Lower lobe of right lung (tissue), 2 donors: Measurements from ENCODE around the gene NRARP. TPM values are rescaled to one million over a fixed set of nuclear protein-coding genes. Genes with fewer than 3 reads are reported as not detected.

ENCODE experiments used
- ATAC-seq, 2 donors: fragments of 200-7000 bp; cut with Tn5 transposase; one replicate each; pipeline ENCODE4 v1.9.1; 2020 to 2022; ENCODE audit warnings: mild to moderate bottlenecking in 2 of 2, moderate library complexity in 2 of 2
- DNase-seq: peaks from one replicate; pipeline ENCODE4 v3.0.0-alpha.2; 2020
- H3K27ac ChIP-seq: fragments of 200-600 bp; one replicate; pipeline ENCODE4 v1.8.0; 2022
- H3K27me3 ChIP-seq: fragments of 200-600 bp; one replicate; pipeline ENCODE4 v1.8.0; 2022; ENCODE audit warnings: low read depth
- H3K36me3 ChIP-seq: fragments of 200-600 bp; one replicate; pipeline ENCODE4 v1.8.0; 2022; ENCODE audit warnings: mild to moderate bottlenecking
- H3K4me1 ChIP-seq: fragments of 200-600 bp; one replicate; pipeline ENCODE4 v1.8.0; 2022
- H3K4me3 ChIP-seq: fragments of 200-600 bp; one replicate; pipeline ENCODE4 v1.8.0; 2022; ENCODE audit warnings: mild to moderate bottlenecking
- H3K9me3 ChIP-seq: fragments of 200-600 bp; one replicate; pipeline ENCODE4 v1.8.0; 2022
- CTCF ChIP-seq: fragments of 200-600 bp; IDR thresholded peaks from one replicate; pipeline ENCODE4 v1.8.0; 2022; ENCODE audit warnings: antibody characterized with exemption, mild to moderate bottlenecking
- intact Hi-C: fragments of 100-400 bp; cut with DNase I; formaldehyde crosslinking; loops from one replicate; pipeline ENCODE4 v1.11.0; 2022
- total RNA-seq: library from RNA; stranded (reverse); fragmentation: NEBNext Ultra II Directional; extraction: Animal tissue kit (Norgen Biotek cat#: 25700); gene quantifications from one replicate; pipeline ENCODE4 v1.2.1, GENCODE V29; 2021
- donor health status: DM: no; HTN: yes; CAD: no; lungs with severe emphysema.

Gene NRARP
- total RNA-seq, 1 donor from 2014 or later: 6.5 TPM

- peak; percentile 48 for TF ChIP-seq CTCF
- peak overlapping the region; percentile 53 for H3K27ac ChIP-seq
- H3K4me3 ChIP-seq: no peak overlapping the region
- intact Hi-C loops: no loop called here
- peaks cover 23% of the 10 kb centered on the region for H3K27me3 ChIP-seq
- H3K36me3 ChIP-seq: no peaks in the 10 kb centered on the region
- peaks cover 44% of the 10 kb centered on the region for H3K4me1 ChIP-seq
- no peaks in the 10 kb centered on the region for H3K9me3 ChIP-seq
- DNase-seq (peak; percentile 50), ATAC-seq (peak in 1 of 2 donors; percentile 13)
Observed at GRCh38 chr9:137319011-137319738, 17.1 kb upstream of the NRARP start.

GRCh38 chr9:137318602-137319001, 16.5 kb upstream of the NRARP start:
- intact Hi-C loops: no loop called here
- Histone ChIP-seq H3K9me3 (no peaks in the 10 kb centered on the region), H3K36me3 (no peaks in the 10 kb centered on the region), H3K4me1 (peaks cover 44% of the 10 kb centered on the region), H3K27ac (peak overlapping the region; percentile 53), H3K4me3 (no peak overlapping the region), H3K27me3 (peaks cover 23% of the 10 kb centered on the region)
- no peak for DNase-seq
- no peak for TF ChIP-seq CTCF
- ATAC-seq: no peak

- Histone ChIP-seq H3K4me3 (no peak overlapping the region), H3K9me3 (no peaks in the 10 kb centered on the region), H3K36me3 (no peaks in the 10 kb centered on the region), H3K27me3 (peaks cover 23% of the 10 kb centered on the region), H3K4me1 (peaks cover 44% of the 10 kb centered on the region), H3K27ac (no peak overlapping the region)
- ATAC-seq: no peak
- TF ChIP-seq CTCF: no peak
- DNase-seq: no peak
- intact Hi-C loops: no loop called here
Observed at GRCh38 chr9:137317718-137318511, 15.8 kb upstream of the NRARP start.

- intact Hi-C loops: no loop called here
- ATAC-seq (no peak), DNase-seq (no peak)
- TF ChIP-seq CTCF: no peak
- Histone ChIP-seq H3K9me3 (no peaks in the 10 kb centered on the region), H3K27ac (no peak overlapping the region), H3K4me1 (peaks cover 44% of the 10 kb centered on the region), H3K4me3 (no peak overlapping the region), H3K27me3 (peaks cover 23% of the 10 kb centered on the region), H3K36me3 (no peaks in the 10 kb centered on the region)
Observed at GRCh38 chr9:137317021-137317717, 15.1 kb upstream of the NRARP start.
